Esophagus squamous epithelium (tissue), 5 donors: ENCODE measurements around the gene SATB2. TPM values are rescaled to one million over a fixed set of nuclear protein-coding genes. Genes with fewer than 3 reads are reported as not detected.

ENCODE experiments used
- DNase-seq: peaks from one replicate; lab custom pipeline; 2025; lab: John Stamatoyannopoulos, UW
- H3K27ac ChIP-seq, 4 donors: fragments of 200-600 bp; sonication (generic); one replicate each; pipeline ENCODE4 v1.5.1; 2016 to 2019; ENCODE audit warnings: mild to moderate bottlenecking in 1 of 4
- H3K27me3 ChIP-seq, 4 donors: fragments of 200-600 bp; sonication (generic); 1 replicate in 3 of 4; 2 replicates in 1 of 4; pipeline versions ENCODE4 v1.5.1 to v1.6.0; 2017 to 2021; ENCODE audit warnings: antibody characterized with exemption in 1 of 4
- H3K36me3 ChIP-seq, 3 donors: fragments of 200-600 bp; sonication (generic); one replicate each; pipeline ENCODE4 v1.5.1; 2016 to 2019
- H3K4me1 ChIP-seq, 3 donors: fragments of 200-600 bp; sonication (generic); one replicate each; pipeline ENCODE4 v1.5.1; 2017 to 2019
- H3K4me3 ChIP-seq, 4 donors: fragments of 200-600 bp; sonication (generic); 1 replicate in 3 of 4; 2 replicates in 1 of 4; pipeline ENCODE4 v1.5.1; 2016 to 2019; ENCODE audit warnings: mild to moderate bottlenecking in 2 of 4, moderate library complexity in 1 of 4
- H3K9me3 ChIP-seq, 3 donors: fragments of 200-600 bp; sonication (generic); one replicate each; pipeline ENCODE4 v1.5.1; 2016 to 2019
- CTCF ChIP-seq, 6 experiments: fragments of 450-650 bp in 4 of 6; fragments of 200-600 bp in 2 of 6; sonication (generic) in 2 of 6; IDR thresholded peaks; one replicate each; pipeline ENCODE4 v1.5.1; 2016 to 2019; ENCODE audit warnings: antibody characterized with exemption in 6 of 6, mild to moderate bottlenecking in 4 of 6, moderate library complexity in 4 of 6
- POLR2A ChIP-seq, 4 donors: fragments of 450-650 bp; IDR thresholded peaks; one replicate each; pipeline ENCODE4 v1.6.1; 2017; ENCODE audit warnings: antibody characterized with exemption in 4 of 4, mild to moderate bottlenecking in 4 of 4, moderate library complexity in 3 of 4
- WGBS, 2 donors: methylation state at CpG; one replicate each; pipeline ENCODE4 v1.1.5; 2018; 5-methylcytosine and 5-hydroxymethylcytosine counted together
- intact Hi-C: fragments of 100-400 bp; cut with DNase I; formaldehyde crosslinking; loops from one replicate; pipeline ENCODE4 v1.15.0; 2022
- total RNA-seq, 4 donors: library from RNA; depleted of rRNA; stranded (reverse); fragments of >200 nt; gene quantifications; one replicate each; pipeline ENCODE4 v1.1.0, GENCODE V29; 2016
- donor health status: DM: yes; HTN: yes; CAD: no.

The SATB2 gene
- total RNA-seq, 4 donors from 2014 or later: 0.87 to 1.1 (median 0.92) TPM

GRCh38 chr2:199223791-199224190 lies 233.9 kb downstream of the SATB2 start:
- no peak overlapping the region for H3K27ac ChIP-seq
- H3K4me3 ChIP-seq: no peak overlapping the region
- DNase-seq: no peak
- 68 to 70% methylated on average over 3 to 4 of the region's 6 CpGs for WGBS, 2 donors
- intact Hi-C loops: no loop called here
- TF ChIP-seq CTCF (IDR thresholded peaks at IDR 0.05) (no peak), POLR2A (IDR thresholded peaks at IDR 0.05) (no peak)
- H3K4me1 ChIP-seq: no peaks in the 10 kb centered on the region
- no peaks in the 10 kb centered on the region for H3K36me3 ChIP-seq
- H3K27me3 ChIP-seq: no peaks in the 10 kb centered on the region
- H3K9me3 ChIP-seq: peaks cover 0 to 15% (median 0%) of the 10 kb centered on the region in 3 donors

- no peak overlapping the region for H3K27ac ChIP-seq
- H3K36me3 ChIP-seq: no peaks in the 10 kb centered on the region
- H3K4me1 ChIP-seq: no peaks in the 10 kb centered on the region
- DNase-seq: no peak
- TF ChIP-seq POLR2A (IDR thresholded peaks at IDR 0.05) (no peak), CTCF (IDR thresholded peaks at IDR 0.05) (no peak)
- H3K4me3 ChIP-seq: no peak overlapping the region
- 34 to 54% methylated on average over 3 of the region's 3 CpGs for WGBS, 2 donors
- peaks cover 0 to 15% (median 0%) of the 10 kb centered on the region in 3 donors for H3K9me3 ChIP-seq
- intact Hi-C loops: no loop called here
- no peaks in the 10 kb centered on the region for H3K27me3 ChIP-seq
Measured at GRCh38 chr2:199220920-199221319, 236.8 kb downstream of the SATB2 start.

- no peaks in the 10 kb centered on the region for H3K27me3 ChIP-seq
- intact Hi-C loops: no loop called here
- H3K27ac ChIP-seq: no peak overlapping the region
- 61 to 73% methylated on average over 2 of the region's 2 CpGs for WGBS, 2 donors
- H3K9me3 ChIP-seq: peaks cover 0 to 9% (median 0%) of the 10 kb centered on the region in 3 donors
- DNase-seq: no peak
- H3K4me1 ChIP-seq: no peaks in the 10 kb centered on the region
- TF ChIP-seq CTCF (IDR thresholded peaks at IDR 0.05) (no peak), POLR2A (IDR thresholded peaks at IDR 0.05) (no peak)
- no peaks in the 10 kb centered on the region for H3K36me3 ChIP-seq
- H3K4me3 ChIP-seq: no peak overlapping the region
Measured at GRCh38 chr2:199219551-199219950, 238.2 kb downstream of the SATB2 start.
